HAP-1 (cell line): ENCODE results near the gene SEC61A2.

Source experiments
- DNase-seq, 2 experiments: peaks; one replicate each; pipeline ENCODE4 v3.0.0-alpha.2; 2016 to 2020; ENCODE audit warnings: low spot score in 2 of 2
- H3K27me3 ChIP-seq: fragments of 250-450 bp; sonication (Bioruptor Pico); 2 replicates; pipeline ENCODE4 v1.5.1; 2020; ENCODE audit warnings: low read depth, mild to moderate bottlenecking, moderate library complexity
- H3K36me3 ChIP-seq: fragments of 250-450 bp; sonication (Bioruptor Pico); replicated peaks from 2 replicates; pipeline ENCODE4 v1.5.1; 2020; ENCODE audit warnings: mild to moderate bottlenecking
- H3K4me1 ChIP-seq: fragments of 250-450 bp; sonication (Bioruptor Pico); 2 replicates; pipeline ENCODE4 v1.5.1; 2020; ENCODE audit warnings: mild to moderate bottlenecking
- H3K4me3 ChIP-seq: fragments of 250-450 bp; sonication (Bioruptor Pico); 2 replicates; pipeline ENCODE4 v1.5.1; 2020; ENCODE audit warnings: mild to moderate bottlenecking, moderate library complexity
- H3K9me3 ChIP-seq: fragments of 250-450 bp; sonication (Bioruptor Pico); 2 replicates; pipeline ENCODE4 v1.5.1; 2020; ENCODE audit warnings: mild to moderate bottlenecking, moderate library complexity
- in situ Hi-C: fragments of 300-500 bp; cut with MboI; formaldehyde crosslinking; loops from 3 replicates; pipeline ENCODE4 v1.14.3; 2020; ENCODE audit warnings: low sequenced_read_pairs, inconsistent platforms, mixed read lengths

The SEC61A2 gene

DNA sequence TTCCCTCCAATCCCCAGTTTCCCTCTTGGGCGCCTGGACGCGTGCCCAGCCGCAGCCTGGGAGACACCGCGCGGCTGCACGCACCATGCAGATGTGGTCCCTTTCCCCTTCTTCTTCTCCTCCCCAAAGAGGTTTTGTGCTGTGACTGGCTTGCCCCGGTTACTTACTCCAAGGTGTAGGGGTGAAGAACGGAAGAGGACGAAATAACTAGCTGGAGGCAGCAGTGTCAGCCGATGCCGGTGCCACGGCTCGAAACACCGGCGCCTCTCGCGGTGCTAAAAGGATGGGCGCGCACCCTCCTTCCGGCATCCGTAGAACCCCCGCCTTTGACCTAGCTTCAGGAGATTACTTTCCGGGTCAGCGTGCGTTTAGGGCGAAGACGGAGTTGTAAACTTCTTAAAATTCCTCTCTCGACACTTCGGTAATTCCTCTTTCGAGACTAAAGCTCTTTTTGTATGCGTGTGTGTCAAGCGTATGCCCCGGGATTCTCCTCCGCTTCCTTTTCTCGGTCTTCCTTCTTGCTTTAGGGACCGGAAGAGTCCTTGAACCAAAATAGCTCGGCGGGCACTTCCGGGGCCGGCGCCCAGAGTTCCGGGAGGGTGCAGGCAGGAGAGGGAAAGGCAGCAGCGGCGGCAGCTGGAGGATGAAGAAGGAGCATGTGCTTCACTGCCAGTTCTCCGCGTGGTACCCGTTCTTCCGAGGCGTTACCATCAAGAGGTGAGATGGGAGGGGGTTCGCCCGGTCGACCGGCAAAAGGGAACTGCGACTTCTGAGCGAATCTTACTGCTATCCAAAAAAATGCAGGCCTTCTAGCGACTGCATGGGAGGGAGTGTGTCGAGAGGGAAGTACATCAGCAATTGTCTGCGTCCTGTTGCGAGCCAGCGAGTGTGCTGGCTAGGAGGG is 66.4 kb downstream of the SEC61A2 start, which contains the start of the genes CDC123 and NUDT5:
CDC123 (plus strand) TSS at position 586 of the 904 bp plus-strand sequence; CDS start at position 644, 58 bp downstream.
NUDT5 (minus strand) TSS at position 289 of the 904 bp plus-strand sequence. CDS start 9,600 bp downstream, outside the sequence.
- H3K9me3 ChIP-seq, result no peaks in the 10 kb centered on the region
- peak within 1 kb of the TSS; percentile 69 for H3K4me3 ChIP-seq
- DNase-seq, result peak; percentile 88 to 93
- no peaks in the 10 kb centered on the region for H3K27me3 ChIP-seq
- in situ Hi-C loops, result no loop called here
- peaks cover 29% of the 10 kb centered on the region for H3K36me3 ChIP-seq
- H3K4me1 ChIP-seq, result peaks cover 14% of the 10 kb centered on the region

DNA sequence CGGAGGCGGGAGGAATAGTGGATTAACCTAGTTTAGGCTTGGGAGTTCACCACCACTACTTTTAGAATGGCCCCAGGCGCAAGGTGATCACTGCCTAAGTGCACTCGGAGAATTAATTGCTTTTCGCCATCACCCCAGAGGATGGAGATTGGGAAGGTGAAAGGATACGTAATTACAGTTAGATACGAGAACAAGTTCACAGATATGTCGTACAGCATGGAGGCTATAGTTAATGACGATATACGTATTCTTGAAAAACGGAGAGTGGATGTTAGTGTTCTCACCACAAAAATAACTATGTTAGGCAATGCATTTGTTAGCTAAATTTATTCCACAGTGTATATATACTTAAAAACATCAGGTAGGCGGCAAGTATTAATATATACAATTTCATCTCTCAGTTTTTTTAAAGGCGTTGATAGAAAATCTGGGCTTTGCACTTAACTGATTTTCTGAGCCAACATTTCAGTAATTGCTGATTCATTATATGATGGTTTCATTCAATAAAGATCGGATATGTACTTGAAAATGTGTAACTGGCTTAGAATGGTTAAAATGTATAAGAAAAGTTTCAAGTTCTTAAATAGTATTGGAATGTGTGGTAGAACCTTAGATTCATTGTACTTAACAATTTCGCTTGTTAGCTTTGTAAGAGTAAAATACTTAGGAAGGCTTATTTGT is 67.2 kb downstream of the SEC61A2 start:
- no peak for DNase-seq
- Histone ChIP-seq H3K36me3 (peaks cover 34% of the 10 kb centered on the region), H3K4me1 (peaks cover 14% of the 10 kb centered on the region), H3K9me3 (no peaks in the 10 kb centered on the region), H3K27me3 (no peaks in the 10 kb centered on the region), H3K4me3 (peak overlapping the region; percentile 69)
- in situ Hi-C loops, result no loop called here

DNA sequence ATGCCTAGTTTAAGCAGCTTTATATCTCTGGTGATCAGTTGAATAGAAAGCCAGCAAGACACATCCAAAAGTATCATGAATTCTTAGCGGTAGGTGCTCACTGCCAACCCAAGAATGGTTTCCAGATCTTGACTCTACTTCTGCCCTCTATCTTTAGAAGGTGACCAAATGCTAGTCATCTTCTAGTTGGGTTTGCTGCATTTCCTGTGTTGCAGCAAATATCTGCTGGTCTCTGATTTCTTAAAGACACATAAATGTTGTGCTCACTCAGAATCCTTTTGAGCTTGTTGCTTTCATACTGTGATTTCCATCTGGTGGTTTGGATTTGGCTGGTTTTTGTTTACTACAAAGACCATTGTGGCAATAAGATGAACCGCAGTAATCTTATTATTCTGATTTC is 68.7 kb downstream of the SEC61A2 start:
- peak overlapping the region; percentile 69; the same call in 1 of the 2 replicates for H3K4me3 ChIP-seq
- peaks cover 14% of the 10 kb centered on the region for H3K4me1 ChIP-seq
- no peaks in the 10 kb centered on the region for H3K27me3 ChIP-seq
- H3K9me3 ChIP-seq, result no peaks in the 10 kb centered on the region
- peaks cover 47% of the 10 kb centered on the region for H3K36me3 ChIP-seq
- DNase-seq, result no peak
- in situ Hi-C loops, result no loop called here

DNA sequence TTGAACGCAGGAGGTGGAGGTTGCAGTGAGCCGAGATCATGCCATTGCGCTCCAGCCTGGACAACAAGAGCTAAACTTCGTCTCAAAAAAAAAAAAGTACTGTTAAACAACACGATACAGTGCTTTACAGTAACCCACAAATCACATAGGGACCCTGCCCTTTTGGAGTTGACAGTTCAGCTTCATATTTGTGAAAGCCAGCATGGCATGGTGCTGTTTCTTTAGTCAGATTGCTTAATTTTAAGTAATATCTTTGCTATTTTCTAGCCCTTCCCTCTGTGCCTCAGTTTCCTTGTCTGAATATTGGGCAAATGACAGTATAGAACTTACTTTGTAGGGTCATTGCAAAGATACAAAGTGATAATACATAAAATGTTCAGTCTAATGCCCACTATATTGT is 71.4 kb downstream of the SEC61A2 start:
- in situ Hi-C loops, result no loop called here

DNA sequence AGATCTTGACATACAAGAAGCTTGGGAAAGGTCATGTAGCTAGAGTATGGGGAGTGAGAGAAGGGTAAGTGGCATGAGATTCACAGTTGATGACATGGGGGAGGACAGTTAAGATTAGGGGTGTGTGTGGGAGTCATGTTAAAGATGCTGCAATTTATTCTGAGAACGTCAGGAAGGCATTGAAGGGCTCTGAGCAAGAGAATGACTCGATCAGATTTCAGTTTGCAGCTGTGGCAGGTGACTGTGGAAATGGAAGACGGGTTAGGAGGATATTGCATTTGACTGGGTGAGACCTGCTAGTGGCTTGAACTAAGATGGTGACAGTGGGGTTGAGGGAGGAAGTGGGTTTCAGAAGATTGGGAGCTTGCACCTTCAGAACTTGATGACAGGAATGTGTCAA is 72.1 kb downstream of the SEC61A2 start:
- no peak overlapping the region for H3K4me3 ChIP-seq
- H3K4me1 ChIP-seq, result peaks cover 4% of the 10 kb centered on the region
- H3K9me3 ChIP-seq, result no peaks in the 10 kb centered on the region
- peaks cover 63% of the 10 kb centered on the region for H3K36me3 ChIP-seq
- no peak for DNase-seq
- no peaks in the 10 kb centered on the region for H3K27me3 ChIP-seq
- in situ Hi-C loops, result no loop called here

More for the DNA sequence above, 71.4 kb downstream of the SEC61A2 start:
- Histone ChIP-seq H3K4me1 (peaks cover 4% of the 10 kb centered on the region), H3K36me3 (peaks cover 63% of the 10 kb centered on the region), H3K27me3 (no peaks in the 10 kb centered on the region), H3K4me3 (no peak overlapping the region), H3K9me3 (no peaks in the 10 kb centered on the region)
- DNase-seq, result no peak

DNA sequence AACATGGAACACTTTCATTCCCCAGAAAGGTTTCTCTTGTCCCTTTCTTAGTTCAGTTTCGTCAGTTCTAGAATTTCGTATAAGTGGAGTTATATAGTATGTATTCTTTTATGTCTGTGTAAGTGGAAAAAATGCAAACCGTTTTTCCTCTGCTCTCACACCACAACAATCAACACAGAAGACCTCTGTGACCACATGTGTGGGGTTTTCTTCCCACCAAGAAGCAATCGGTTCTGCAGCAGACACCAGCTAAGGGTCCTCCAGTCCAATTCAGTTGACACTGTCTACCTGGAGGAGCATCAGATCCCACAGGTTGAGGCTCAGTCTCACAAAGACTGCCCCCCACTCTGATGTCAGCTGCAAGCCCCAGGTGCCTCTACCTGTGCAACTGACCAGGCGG is 72.7 kb downstream of the SEC61A2 start:
- H3K36me3 ChIP-seq, result peaks cover 64% of the 10 kb centered on the region
- H3K4me1 ChIP-seq, result peaks cover 4% of the 10 kb centered on the region
- in situ Hi-C loops, result no loop called here
- no peak for DNase-seq
- H3K4me3 ChIP-seq, result no peak overlapping the region
- no peaks in the 10 kb centered on the region for H3K27me3 ChIP-seq
- H3K9me3 ChIP-seq, result no peaks in the 10 kb centered on the region

DNA sequence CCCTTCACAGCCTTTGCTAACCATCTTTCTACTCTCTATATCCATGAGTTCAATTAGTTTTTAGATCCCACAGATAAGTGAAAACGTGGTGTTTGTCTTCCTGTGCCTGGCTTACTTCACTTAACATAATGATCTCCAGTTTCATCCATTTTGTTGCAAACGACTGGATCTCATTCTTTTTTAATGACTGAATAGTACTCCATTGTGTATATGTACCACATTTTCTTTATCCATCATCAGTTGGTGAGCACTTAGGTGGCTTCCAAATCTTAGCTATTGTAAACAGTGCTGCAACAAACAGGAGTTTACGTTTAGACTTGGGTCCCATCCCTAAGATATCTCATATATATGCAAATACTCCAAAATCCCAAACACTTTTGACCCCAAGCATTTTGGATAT is 75.6 kb downstream of the SEC61A2 start:
- H3K27me3 ChIP-seq, result no peaks in the 10 kb centered on the region
- H3K9me3 ChIP-seq, result no peaks in the 10 kb centered on the region
- no peak overlapping the region for H3K4me3 ChIP-seq
- no peak for DNase-seq
- H3K36me3 ChIP-seq, result peaks cover 74% of the 10 kb centered on the region
- in situ Hi-C loops, result no loop called here
- H3K4me1 ChIP-seq, result no peaks in the 10 kb centered on the region

DNA sequence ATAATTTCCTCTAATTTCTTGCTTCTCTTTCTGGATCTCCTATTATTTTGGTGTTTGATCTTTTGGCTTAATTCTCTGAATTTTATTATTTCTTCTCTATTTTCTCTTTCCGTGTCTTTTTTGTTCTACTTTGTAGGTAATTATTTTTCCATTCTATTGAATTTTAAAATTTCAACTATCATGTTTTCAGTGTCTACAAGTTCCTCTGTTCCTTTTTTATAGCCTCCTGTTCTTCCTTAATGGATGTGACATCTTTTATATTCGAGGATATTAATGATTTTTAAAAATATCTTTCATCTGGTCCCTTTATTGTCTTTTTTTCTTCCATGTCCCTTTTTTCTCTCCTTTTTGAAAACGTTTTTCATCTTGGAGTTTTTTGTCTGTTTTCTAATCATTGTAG is 77.6 kb downstream of the SEC61A2 start:
- Histone ChIP-seq H3K27me3 (no peaks in the 10 kb centered on the region), H3K36me3 (peaks cover 70% of the 10 kb centered on the region), H3K4me1 (peaks cover 7% of the 10 kb centered on the region), H3K9me3 (no peaks in the 10 kb centered on the region), H3K4me3 (no peak overlapping the region)
- no peak for DNase-seq
- in situ Hi-C loops, result no loop called here

DNA sequence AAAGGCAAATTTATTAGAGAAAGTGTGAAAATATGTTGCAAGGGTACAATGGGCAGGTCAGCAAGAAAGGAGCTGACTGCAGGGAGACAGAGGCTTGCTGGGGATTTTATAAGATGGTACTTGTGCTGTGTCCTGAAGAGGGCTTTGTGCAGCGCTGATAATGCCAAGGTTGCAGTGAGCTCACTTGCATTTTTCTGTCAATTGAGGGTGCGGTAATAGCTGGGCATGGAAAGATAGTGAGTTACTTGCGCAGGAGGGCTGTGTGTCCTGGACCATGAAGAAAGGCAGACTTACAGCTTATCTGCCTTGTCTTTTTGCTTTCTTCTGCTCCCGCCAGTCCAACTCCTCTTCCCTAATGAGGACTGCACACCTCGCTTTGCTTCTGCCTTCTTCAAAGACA is 79.0 kb downstream of the SEC61A2 start:
- Histone ChIP-seq H3K4me3 (no peak overlapping the region), H3K27me3 (no peaks in the 10 kb centered on the region), H3K9me3 (no peaks in the 10 kb centered on the region), H3K4me1 (peaks cover 7% of the 10 kb centered on the region), H3K36me3 (peaks cover 63% of the 10 kb centered on the region)
- no peak for DNase-seq
- in situ Hi-C loops, result no loop called here

DNA sequence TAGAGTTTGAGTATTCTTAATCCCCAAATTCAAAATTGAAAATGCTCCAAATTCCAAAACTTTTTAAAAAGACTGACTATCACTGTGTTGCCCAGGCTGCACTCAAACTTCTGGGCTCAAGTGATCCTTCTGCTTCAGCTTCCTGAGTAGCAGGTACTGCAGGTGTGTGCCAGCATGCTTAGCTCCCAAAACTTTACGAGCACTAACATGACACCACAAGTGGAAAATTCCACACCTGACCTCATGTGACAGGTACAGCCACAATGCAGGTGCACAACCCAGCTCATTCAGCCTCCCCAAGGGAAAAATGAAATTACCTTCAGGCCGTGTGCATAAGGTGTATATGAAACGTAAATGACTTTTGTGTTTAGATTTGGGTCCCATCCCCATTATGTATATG is 83.0 kb downstream of the SEC61A2 start:
- Histone ChIP-seq H3K4me1 (peaks cover 14% of the 10 kb centered on the region), H3K36me3 (peaks cover 73% of the 10 kb centered on the region), H3K9me3 (no peaks in the 10 kb centered on the region), H3K4me3 (no peak overlapping the region), H3K27me3 (no peaks in the 10 kb centered on the region)
- no peak for DNase-seq
- in situ Hi-C loops, result no loop called here

DNA sequence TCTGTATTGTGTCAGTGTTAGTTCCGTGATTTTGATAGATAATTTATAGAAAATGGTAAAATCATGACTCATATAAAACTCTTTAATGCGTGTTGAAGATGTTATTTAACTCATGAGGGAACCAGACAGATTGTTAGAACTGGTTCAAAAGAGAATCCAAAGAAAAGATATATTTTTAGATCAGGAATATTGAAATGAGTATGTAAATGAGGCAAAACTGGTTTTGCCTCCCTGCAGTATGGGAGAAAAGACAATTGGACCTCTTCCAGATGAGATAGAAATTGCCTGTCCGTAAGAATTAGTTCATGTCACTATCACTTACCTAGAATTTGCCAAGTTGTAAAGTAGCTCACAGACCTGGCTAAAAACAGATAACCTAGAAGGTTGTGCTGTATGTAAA is 84.1 kb downstream of the SEC61A2 start:
- H3K9me3 ChIP-seq, result no peaks in the 10 kb centered on the region
- H3K4me3 ChIP-seq, result no peak overlapping the region
- peaks cover 71% of the 10 kb centered on the region for H3K36me3 ChIP-seq
- H3K27me3 ChIP-seq, result no peaks in the 10 kb centered on the region
- H3K4me1 ChIP-seq, result peaks cover 14% of the 10 kb centered on the region
- in situ Hi-C loops, result no loop called here
- DNase-seq, result no peak

DNA sequence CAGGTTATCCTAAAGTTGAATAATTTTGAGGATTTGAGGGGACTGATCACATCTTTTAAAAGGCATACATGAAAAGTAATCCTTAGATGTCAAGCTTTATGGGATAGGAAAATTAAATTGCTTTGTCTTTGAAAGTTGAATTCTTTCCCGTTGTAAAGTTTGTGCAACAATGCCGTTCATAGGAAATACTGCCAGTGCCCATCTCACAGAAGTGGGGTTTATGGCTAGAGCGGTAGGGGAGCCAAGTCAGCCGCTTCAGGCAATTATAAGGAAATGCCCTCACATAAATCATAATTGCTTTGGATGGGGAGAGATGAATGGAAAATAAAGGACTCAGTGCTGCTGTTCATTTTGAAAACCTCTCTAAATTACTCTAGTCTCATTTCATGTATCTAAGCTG is 84.6 kb downstream of the SEC61A2 start:
- H3K36me3 ChIP-seq, result peaks cover 71% of the 10 kb centered on the region

DNA sequence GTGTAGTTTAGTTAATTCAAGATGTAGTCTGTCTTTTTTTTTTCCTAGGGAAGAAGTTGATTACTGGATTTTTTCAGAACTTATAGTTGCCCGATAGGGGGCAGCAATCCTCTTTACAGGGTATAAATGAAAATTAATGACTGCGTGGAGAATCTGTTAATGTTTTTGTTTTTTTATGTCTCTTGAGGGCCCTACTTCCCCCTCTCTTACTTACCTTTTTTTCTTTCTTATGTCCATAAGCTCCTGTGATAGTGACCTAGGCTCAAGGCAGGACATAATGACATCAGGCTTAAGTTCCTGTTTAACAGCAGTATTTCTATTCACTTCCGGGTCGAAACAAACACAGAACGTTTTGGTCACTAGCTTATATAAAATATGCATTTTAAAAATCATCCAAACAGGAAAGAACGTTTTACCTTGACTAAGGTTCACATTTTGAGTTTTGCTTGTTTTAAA is 85.3 kb downstream of the SEC61A2 start:
- in situ Hi-C loops, result no loop called here

More for the DNA sequence above, 84.6 kb downstream of the SEC61A2 start:
- DNase-seq, result no peak
- H3K4me1 ChIP-seq, result peaks cover 14% of the 10 kb centered on the region
- in situ Hi-C loops, result no loop called here
- H3K9me3 ChIP-seq, result no peaks in the 10 kb centered on the region
- no peaks in the 10 kb centered on the region for H3K27me3 ChIP-seq
- H3K4me3 ChIP-seq, result no peak overlapping the region

More for the DNA sequence above, 85.3 kb downstream of the SEC61A2 start:
- peaks cover 70% of the 10 kb centered on the region for H3K36me3 ChIP-seq
- H3K4me1 ChIP-seq, result peaks cover 14% of the 10 kb centered on the region
- H3K4me3 ChIP-seq, result no peak overlapping the region
- H3K9me3 ChIP-seq, result no peaks in the 10 kb centered on the region
- no peaks in the 10 kb centered on the region for H3K27me3 ChIP-seq
- peak; percentile 44 to 69 for DNase-seq
